HEK293 (cell line): ENCODE results near the gene YWHAQ.

Source experiments
- CTCF ChIA-PET: fragments of 350-600 bp; formaldehyde crosslinking; extraction: SDS; loops from one replicate; lab custom pipeline; 2021; ENCODE audit warnings: antibody characterized with exemption; lab: Yijun Ruan, JAX
- POLR2A ChIA-PET: fragments of 300-600 bp; formaldehyde crosslinking; extraction: SDS; loops from one replicate; lab custom pipeline; 2020; ENCODE audit warnings: antibody characterized with exemption, inconsistent platforms; lab: Yijun Ruan, JAX
- H3K27ac ChIP-seq: fragments of 200-500 bp; sonication (Bioruptor generic); 2 replicates; pipeline ENCODE4 v1.5.1; 2014; ENCODE audit warnings: low read depth, low read length, control low read depth, inconsistent platforms; ENCODE audit errors: extremely low read depth
- H3K36me3 ChIP-seq, 2 experiments: fragments of 200-500 bp in 1 of 2; sonication (Bioruptor generic) in 1 of 2; 1 replicate in 1 of 2; 2 replicates in 1 of 2; pipeline ENCODE4 v1.5.1; 2014 to 2017; ENCODE audit warnings: inconsistent platforms in 2 of 2, low read length in 2 of 2; ENCODE audit not compliant: control insufficient read depth in 2 of 2, insufficient read depth in 1 of 2
- H3K4me1 ChIP-seq: fragments of 200-500 bp; sonication (Bioruptor generic); 2 replicates; pipeline ENCODE4 v1.5.1; 2014; ENCODE audit warnings: mild to moderate bottlenecking, low read length, inconsistent platforms; ENCODE audit not compliant: control insufficient read depth, insufficient read depth
- H3K4me3 ChIP-seq: 2 replicates; pipeline ENCODE4 v1.5.1; 2011; ENCODE audit warnings: low read depth, mild to moderate bottlenecking, control low read depth, low read length, moderate library complexity
- H3K9me3 ChIP-seq: fragments of 200-500 bp; sonication (Bioruptor generic); 2 replicates; pipeline ENCODE4 v1.5.1; 2014; ENCODE audit warnings: low read depth, low read length, inconsistent platforms; ENCODE audit not compliant: control insufficient read depth, insufficient read depth
- CTCF ChIP-seq: fragments of 450-650 bp; formaldehyde crosslinking; IDR thresholded peaks from 2 replicates; pipeline ENCODE4 v1.5.1; 2016; ENCODE audit warnings: missing biosample characterization, missing genetic modification characterization
- HOXA7 ChIP-seq: sonication (generic); formaldehyde crosslinking; IDR thresholded peaks from 2 replicates; pipeline ENCODE4 v1.8.1; 2022; ENCODE audit warnings: missing genetic modification reagents, borderline replicate concordance
- MEIS1 ChIP-seq: sonication (generic); formaldehyde crosslinking; IDR thresholded peaks from 2 replicates; pipeline ENCODE4 v1.8.1; 2022; ENCODE audit warnings: missing genetic modification reagents, mild to moderate bottlenecking, borderline replicate concordance
- PRDM1 ChIP-seq: fragments of 450-650 bp; formaldehyde crosslinking; IDR thresholded peaks from 2 replicates; pipeline ENCODE4; 2016; ENCODE audit warnings: missing biosample characterization, missing genetic modification characterization
- RBAK ChIP-seq: fragments of 450-650 bp; formaldehyde crosslinking; IDR thresholded peaks from 2 replicates; pipeline ENCODE4 v1.5.1; 2016; ENCODE audit warnings: missing biosample characterization, missing genetic modification characterization
- ZFP41 ChIP-seq: fragments of 450-650 bp; formaldehyde crosslinking; IDR thresholded peaks from 2 replicates; pipeline ENCODE4 v1.5.1; 2016; ENCODE audit warnings: missing biosample characterization, missing genetic modification characterization, borderline replicate concordance
- ZNF146 ChIP-seq: fragments of 450-650 bp; formaldehyde crosslinking; IDR thresholded peaks from 2 replicates; pipeline ENCODE4 v1.5.1; 2016; ENCODE audit warnings: missing biosample characterization, missing genetic modification characterization
- ZNF16 ChIP-seq: fragments of 450-650 bp; formaldehyde crosslinking; IDR thresholded peaks from 2 replicates; pipeline ENCODE4 v1.5.1; 2016; ENCODE audit warnings: low read depth, missing biosample characterization, missing genetic modification characterization
- ZNF18 ChIP-seq: fragments of 450-650 bp; formaldehyde crosslinking; IDR thresholded peaks from 2 replicates; pipeline ENCODE4 v1.5.1; 2016; ENCODE audit warnings: missing biosample characterization, missing genetic modification characterization
- ZNF23 ChIP-seq: fragments of 450-650 bp; formaldehyde crosslinking; IDR thresholded peaks from 2 replicates; pipeline ENCODE4 v1.5.1; 2016; ENCODE audit warnings: missing biosample characterization, missing genetic modification characterization, borderline replicate concordance
- ZNF24 ChIP-seq: fragments of 450-650 bp; formaldehyde crosslinking; IDR thresholded peaks from 2 replicates; pipeline ENCODE4 v1.5.1; 2016; ENCODE audit warnings: missing biosample characterization, missing genetic modification characterization
- ZNF280D ChIP-seq: fragments of 450-650 bp; formaldehyde crosslinking; IDR thresholded peaks from 2 replicates; pipeline ENCODE4 v1.5.1; 2016; ENCODE audit warnings: missing biosample characterization, missing genetic modification characterization
- ZNF426 ChIP-seq: fragments of 450-650 bp; formaldehyde crosslinking; IDR thresholded peaks from 2 replicates; pipeline ENCODE4 v1.5.1; 2017; ENCODE audit warnings: missing biosample characterization, missing genetic modification characterization, mild to moderate bottlenecking, inconsistent platforms, moderate library complexity
- ZNF518A ChIP-seq: fragments of 450-650 bp; formaldehyde crosslinking; conservative IDR thresholded peaks from 2 replicates; pipeline ENCODE4 v1.5.1; 2016; ENCODE audit warnings: low read depth, missing biosample characterization, missing genetic modification characterization
- ZNF529 ChIP-seq: fragments of 450-650 bp; formaldehyde crosslinking; IDR thresholded peaks from 2 replicates; pipeline ENCODE4 v1.5.1; 2017; ENCODE audit warnings: missing genetic modification characterization, missing biosample characterization; ENCODE audit not compliant: insufficient replicate concordance
- ZNF549 ChIP-seq: fragments of 450-650 bp; IDR thresholded peaks from 2 replicates; pipeline ENCODE4 v1.5.1; 2018; ENCODE audit warnings: missing biosample characterization, missing genetic modification characterization, mild to moderate bottlenecking, inconsistent platforms, moderate library complexity
- ZNF692 ChIP-seq: fragments of 450-650 bp; formaldehyde crosslinking; IDR thresholded peaks from 2 replicates; pipeline ENCODE4 v1.5.1; 2016; ENCODE audit warnings: missing biosample characterization, missing genetic modification characterization
- ZNF792 ChIP-seq: fragments of 450-650 bp; formaldehyde crosslinking; IDR thresholded peaks from 2 replicates; pipeline ENCODE4 v1.5.1; 2016; ENCODE audit warnings: missing biosample characterization, missing genetic modification characterization
- ZSCAN23 ChIP-seq: fragments of 450-650 bp; formaldehyde crosslinking; IDR thresholded peaks from 2 replicates; pipeline ENCODE4 v1.5.1; 2016; ENCODE audit warnings: missing biosample characterization, missing genetic modification characterization

YWHAQ gene

GRCh38 chr2:9674891-9675414 lies 44.2 kb upstream of the YWHAQ start:
- H3K36me3 ChIP-seq = no peaks in the 10 kb centered on the region
- POLR2A ChIA-PET = interaction anchor here (0.7 to 3.7 kb wide), 8 partner anchors 10 to 773 kb away, joined by 3 to 27 read pairs (median 4); partner anchors contain the start of genes ODC1 and YWHAQ
- TF ChIP-seq RBAK = no peak
- no peak for TF ChIP-seq ZNF23 (tag by site-specific recombination)
- TF ChIP-seq ZNF426 = no peak
- TF ChIP-seq CTCF (tag by site-specific recombination) = no peak
- TF ChIP-seq ZNF24 (tag by site-specific recombination) = no peak
- no peak for TF ChIP-seq ZNF280D (tag by site-specific recombination)
- TF ChIP-seq ZNF518A = no peak
- no peak for TF ChIP-seq HOXA7 (CRISPR knock-in tag)
- no peak for TF ChIP-seq ZNF792 (tag by site-specific recombination)
- TF ChIP-seq ZFP41 (tag by site-specific recombination) = no peak
- no peak for TF ChIP-seq MEIS1 (CRISPR knock-in tag)
- TF ChIP-seq ZNF692 = no peak
- no peak for TF ChIP-seq ZNF529
- TF ChIP-seq ZNF146 (tag by site-specific recombination) = no peak
- no peak for TF ChIP-seq PRDM1
- no peak for TF ChIP-seq ZSCAN23 (tag by site-specific recombination)
- no peak for TF ChIP-seq ZNF18
- TF ChIP-seq ZNF16 (tag by site-specific recombination) = no peak
- no peak for TF ChIP-seq ZNF549
- TF ChIP-seq, all 188 proteins: peak for 0
- Histone ChIP-seq H3K4me1 (0 out of 2 replicates have a peak, but pooled peaks cover 8% of the 10 kb centered on the region), H3K4me3 (no peak overlapping the region), H3K27ac (no peak overlapping the region), H3K9me3 (no peaks in the 10 kb centered on the region)
- CTCF ChIA-PET = no interaction called here
